Osteoblast (primary cell): ENCODE results near the gene GUCY2F. TPM values are rescaled to one million over a fixed set of nuclear protein-coding genes. Genes with fewer than 3 reads are reported as not detected.

Experiments
- DNase-seq: peaks from one replicate; pipeline ENCODE4 v3.0.0; 2011; ENCODE audit warnings: low spot score, mixed read lengths; ENCODE audit not compliant: insufficient read length; ENCODE audit errors: missing footprints
- H2AFZ ChIP-seq: 2 replicates; pipeline ENCODE4 v1.6.0; 2011; ENCODE audit warnings: mild to moderate bottlenecking, low read length
- H3K27ac ChIP-seq: 2 replicates; pipeline ENCODE4 v1.5.1; 2011; ENCODE audit warnings: mild to moderate bottlenecking, low read depth, low read length, moderate library complexity
- H3K27me3 ChIP-seq: 2 replicates; pipeline ENCODE4 v1.6.0; 2012; ENCODE audit warnings: mild to moderate bottlenecking, control low read depth, inconsistent platforms, low read length, moderate library complexity; ENCODE audit not compliant: insufficient read depth
- H3K36me3 ChIP-seq: 2 replicates; pipeline ENCODE4 v1.5.1; 2011; ENCODE audit warnings: mild to moderate bottlenecking, low read length, control low read depth, moderate library complexity; ENCODE audit not compliant: insufficient read depth
- H3K4me1 ChIP-seq: 2 replicates; pipeline ENCODE4 v1.5.1; 2011; ENCODE audit warnings: mild to moderate bottlenecking, low read length, control low read depth, moderate library complexity; ENCODE audit not compliant: insufficient read depth
- H3K4me2 ChIP-seq: 2 replicates; pipeline ENCODE4 v1.6.0; 2011; ENCODE audit warnings: mild to moderate bottlenecking, low read length; ENCODE audit not compliant: insufficient read depth
- H3K4me3 ChIP-seq: fragments of 200-600 bp; sonication (generic); 3 replicates; pipeline ENCODE4 v1.5.1; 2012; ENCODE audit warnings: mild to moderate bottlenecking, low read length, inconsistent platforms; ENCODE audit not compliant: insufficient read depth
- H3K79me2 ChIP-seq: 2 replicates; pipeline ENCODE4 v1.6.0; 2012; ENCODE audit warnings: mild to moderate bottlenecking, low read length, control low read depth, inconsistent platforms; ENCODE audit not compliant: insufficient read depth
- H3K9me3 ChIP-seq: 2 replicates; pipeline ENCODE4 v1.5.1; 2011; ENCODE audit warnings: low read depth, low read length, control low read depth
- H4K20me1 ChIP-seq: 2 replicates; pipeline ENCODE4 v1.6.0; 2012; ENCODE audit warnings: mild to moderate bottlenecking, low read length, control low read depth; ENCODE audit not compliant: insufficient read depth
- total RNA-seq: library from RNA; depleted of rRNA; stranded (reverse); fragments of >200 nt; gene quantifications from 2 replicates; pipeline ENCODE4 v1.2.3, GENCODE V29; 2012
- TF ChIP-seq, protein P1 (sequence below): IDR thresholded peaks from 2 replicates; pipeline ENCODE4 v1.5.1; 2011; ENCODE audit warnings: mild to moderate bottlenecking, low read depth, low read length, moderate library complexity; ENCODE audit errors: extremely low read depth

Gene GUCY2F
- total RNA-seq, 1 donor: not detected

DNA sequence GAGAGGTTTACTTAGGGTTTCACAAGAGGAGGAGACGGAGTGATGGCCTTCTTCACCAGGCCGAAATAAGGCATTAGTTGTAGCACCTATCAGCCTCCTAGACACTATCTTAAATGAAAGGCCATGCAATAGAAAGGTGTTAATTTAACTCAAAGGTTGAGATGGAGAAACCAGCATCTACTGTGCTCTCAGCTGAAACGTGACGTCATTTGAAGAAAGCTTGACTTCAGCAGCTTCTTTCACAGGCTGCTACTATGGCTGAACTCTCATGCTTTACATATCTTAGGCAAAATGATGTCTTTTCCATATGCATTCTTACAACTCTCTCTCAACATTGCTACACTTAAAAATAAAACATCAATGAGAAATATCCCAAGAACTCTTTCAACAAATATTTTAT, 99.6 kb downstream of the GUCY2F start:
- DNase-seq: no peak
- TF ChIP-seq, protein P1, sequence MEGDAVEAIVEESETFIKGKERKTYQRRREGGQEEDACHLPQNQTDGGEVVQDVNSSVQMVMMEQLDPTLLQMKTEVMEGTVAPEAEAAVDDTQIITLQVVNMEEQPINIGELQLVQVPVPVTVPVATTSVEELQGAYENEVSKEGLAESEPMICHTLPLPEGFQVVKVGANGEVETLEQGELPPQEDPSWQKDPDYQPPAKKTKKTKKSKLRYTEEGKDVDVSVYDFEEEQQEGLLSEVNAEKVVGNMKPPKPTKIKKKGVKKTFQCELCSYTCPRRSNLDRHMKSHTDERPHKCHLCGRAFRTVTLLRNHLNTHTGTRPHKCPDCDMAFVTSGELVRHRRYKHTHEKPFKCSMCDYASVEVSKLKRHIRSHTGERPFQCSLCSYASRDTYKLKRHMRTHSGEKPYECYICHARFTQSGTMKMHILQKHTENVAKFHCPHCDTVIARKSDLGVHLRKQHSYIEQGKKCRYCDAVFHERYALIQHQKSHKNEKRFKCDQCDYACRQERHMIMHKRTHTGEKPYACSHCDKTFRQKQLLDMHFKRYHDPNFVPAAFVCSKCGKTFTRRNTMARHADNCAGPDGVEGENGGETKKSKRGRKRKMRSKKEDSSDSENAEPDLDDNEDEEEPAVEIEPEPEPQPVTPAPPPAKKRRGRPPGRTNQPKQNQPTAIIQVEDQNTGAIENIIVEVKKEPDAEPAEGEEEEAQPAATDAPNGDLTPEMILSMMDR: no peak
- no peak overlapping the region for H3K27ac ChIP-seq
- H3K4me2 ChIP-seq: no peak overlapping the region
- H3K79me2 ChIP-seq: no peaks in the 10 kb centered on the region
- no peak overlapping the region for H2AFZ ChIP-seq
- H3K4me3 ChIP-seq: no peak overlapping the region
- H3K4me1 ChIP-seq: no peaks in the 10 kb centered on the region
- no peaks in the 10 kb centered on the region for H3K36me3 ChIP-seq
- no peaks in the 10 kb centered on the region for H4K20me1 ChIP-seq
- H3K9me3 ChIP-seq: no peaks in the 10 kb centered on the region
- peaks cover 37% of the 10 kb centered on the region for H3K27me3 ChIP-seq

DNA sequence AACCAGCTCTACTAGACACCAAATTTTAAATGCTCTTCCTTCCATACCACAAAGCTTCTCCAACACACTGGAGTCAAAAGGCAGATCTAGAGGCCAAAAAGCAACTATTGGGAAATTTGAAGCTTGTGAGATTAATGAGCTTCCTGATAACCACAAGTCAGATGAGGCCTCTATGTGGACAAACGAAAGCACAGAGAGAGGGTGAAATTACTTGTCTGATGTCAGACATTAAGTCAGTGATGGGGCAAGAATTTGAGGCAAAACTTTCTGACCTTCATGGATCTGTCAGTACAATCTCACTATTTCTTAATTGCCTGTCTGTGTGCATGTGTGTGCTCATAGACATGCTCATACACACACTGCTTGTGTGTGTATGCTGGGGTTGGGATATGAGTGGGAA, 103.6 kb downstream of the GUCY2F start:
- Histone ChIP-seq H3K9me3 (no peaks in the 10 kb centered on the region), H3K4me3 (no peak overlapping the region), H3K27me3 (peaks cover 34% of the 10 kb centered on the region), H3K4me1 (no peaks in the 10 kb centered on the region), H3K36me3 (no peaks in the 10 kb centered on the region), H3K79me2 (no peaks in the 10 kb centered on the region), H3K4me2 (no peak overlapping the region), H2AFZ (no peak overlapping the region), H4K20me1 (no peaks in the 10 kb centered on the region), H3K27ac (no peak overlapping the region)
- TF ChIP-seq, protein P1: no peak
- no peak for DNase-seq

DNA sequence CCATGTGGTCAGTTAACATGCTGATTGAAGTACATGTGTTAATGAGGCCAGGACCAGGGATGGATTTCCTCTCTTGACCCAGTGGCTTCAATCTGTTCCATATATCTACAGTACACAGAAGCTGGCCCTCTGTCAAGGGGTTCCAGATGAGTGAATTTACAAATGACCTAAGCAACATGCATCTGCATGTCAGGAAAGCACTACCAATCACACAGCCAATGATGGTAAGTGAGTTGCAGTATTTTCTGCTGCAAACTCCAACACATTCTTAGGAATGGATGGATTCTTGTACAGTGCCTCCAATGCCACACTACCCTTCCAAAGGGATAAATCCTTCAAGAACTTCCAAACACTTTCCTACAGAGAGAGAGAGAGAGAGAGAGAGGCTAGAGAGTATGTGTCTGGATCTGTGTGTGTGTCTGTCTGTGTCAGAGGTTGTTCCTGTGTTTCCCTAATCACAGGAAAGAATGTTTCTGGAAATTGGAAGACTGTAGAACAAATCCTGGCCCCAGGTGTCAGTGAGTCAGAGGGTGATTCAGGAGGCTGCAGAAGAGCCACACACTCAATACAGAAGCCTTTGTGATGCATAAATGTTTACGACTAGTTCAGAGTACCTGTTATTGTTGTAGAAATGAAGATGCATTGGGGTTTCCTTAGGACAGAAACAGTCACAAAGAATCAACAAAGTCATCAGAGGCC, 107.5 kb downstream of the GUCY2F start:
- H3K4me1 ChIP-seq: no peaks in the 10 kb centered on the region
- H4K20me1 ChIP-seq: no peaks in the 10 kb centered on the region
- H3K27me3 ChIP-seq: peaks cover 17% of the 10 kb centered on the region
- TF ChIP-seq, protein P1: no peak
- no peak overlapping the region for H3K4me3 ChIP-seq
- H2AFZ ChIP-seq: no peak overlapping the region
- no peak overlapping the region for H3K27ac ChIP-seq
- H3K4me2 ChIP-seq: no peak overlapping the region
- H3K79me2 ChIP-seq: no peaks in the 10 kb centered on the region
- DNase-seq: no peak
- no peaks in the 10 kb centered on the region for H3K36me3 ChIP-seq
- H3K9me3 ChIP-seq: no peaks in the 10 kb centered on the region

DNA sequence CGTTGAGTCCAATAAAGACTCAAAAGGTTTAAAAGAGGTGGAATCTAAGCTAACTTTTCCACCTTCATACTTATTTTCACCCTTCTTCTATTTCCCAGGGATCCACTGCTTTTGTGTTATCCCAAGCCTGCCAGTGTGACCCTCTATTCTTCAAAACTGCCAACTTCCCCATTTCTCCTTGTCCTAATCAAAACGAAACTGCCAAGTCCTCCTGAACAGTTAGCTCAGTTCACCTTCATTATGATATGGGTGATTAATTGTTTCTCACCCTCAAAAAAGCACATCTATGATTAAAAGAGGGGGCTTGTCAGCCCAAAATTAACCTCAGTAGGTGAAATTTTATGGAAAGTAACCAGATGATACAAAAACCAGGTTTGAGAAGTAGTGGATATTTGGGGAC, 108.4 kb downstream of the GUCY2F start:
- H3K27me3 ChIP-seq: peaks cover 17% of the 10 kb centered on the region
- no peaks in the 10 kb centered on the region for H3K79me2 ChIP-seq
- H3K9me3 ChIP-seq: no peaks in the 10 kb centered on the region
- no peaks in the 10 kb centered on the region for H4K20me1 ChIP-seq
- no peak overlapping the region for H3K4me3 ChIP-seq
- H3K36me3 ChIP-seq: no peaks in the 10 kb centered on the region
- no peak overlapping the region for H3K4me2 ChIP-seq
- no peak for DNase-seq
- H3K27ac ChIP-seq: no peak overlapping the region
- no peaks in the 10 kb centered on the region for H3K4me1 ChIP-seq
- TF ChIP-seq, protein P1: no peak
- H2AFZ ChIP-seq: no peak overlapping the region
